Measurements from ENCODE around the gene POP7. TPM values are rescaled to one million over a fixed set of nuclear protein-coding genes. Genes with fewer than 3 reads are reported as not detected.
"Not testable (repeated sequence)": the region's sequence is repeated elsewhere in the genome, so short reads cannot be mapped to it uniquely, and the experiment has no call there.

POP7 gene
- total and polyA plus RNA-seq, 3 donors from 2014 or later = 21.6 to 39.4 (median 33.6) TPM

DNA sequence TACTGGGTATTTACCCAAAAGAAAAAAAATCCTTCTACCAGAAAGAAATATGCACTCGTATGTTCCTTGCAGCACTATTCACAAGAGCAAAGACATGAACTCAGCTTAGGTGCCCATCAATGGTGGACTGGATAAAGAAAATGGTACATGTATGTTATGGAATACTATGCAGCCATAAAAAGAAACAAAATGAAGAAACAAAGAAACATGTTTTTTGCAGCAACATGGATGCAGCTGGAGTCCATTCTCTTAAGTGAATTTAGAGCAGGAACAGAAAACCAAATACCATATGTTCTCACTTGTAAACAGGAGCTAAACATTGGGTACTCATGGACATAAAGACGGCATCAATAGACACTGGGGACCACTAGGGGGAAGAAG, 37.9 kb upstream of the POP7 start:
- TF ChIP-seq, protein P1, sequence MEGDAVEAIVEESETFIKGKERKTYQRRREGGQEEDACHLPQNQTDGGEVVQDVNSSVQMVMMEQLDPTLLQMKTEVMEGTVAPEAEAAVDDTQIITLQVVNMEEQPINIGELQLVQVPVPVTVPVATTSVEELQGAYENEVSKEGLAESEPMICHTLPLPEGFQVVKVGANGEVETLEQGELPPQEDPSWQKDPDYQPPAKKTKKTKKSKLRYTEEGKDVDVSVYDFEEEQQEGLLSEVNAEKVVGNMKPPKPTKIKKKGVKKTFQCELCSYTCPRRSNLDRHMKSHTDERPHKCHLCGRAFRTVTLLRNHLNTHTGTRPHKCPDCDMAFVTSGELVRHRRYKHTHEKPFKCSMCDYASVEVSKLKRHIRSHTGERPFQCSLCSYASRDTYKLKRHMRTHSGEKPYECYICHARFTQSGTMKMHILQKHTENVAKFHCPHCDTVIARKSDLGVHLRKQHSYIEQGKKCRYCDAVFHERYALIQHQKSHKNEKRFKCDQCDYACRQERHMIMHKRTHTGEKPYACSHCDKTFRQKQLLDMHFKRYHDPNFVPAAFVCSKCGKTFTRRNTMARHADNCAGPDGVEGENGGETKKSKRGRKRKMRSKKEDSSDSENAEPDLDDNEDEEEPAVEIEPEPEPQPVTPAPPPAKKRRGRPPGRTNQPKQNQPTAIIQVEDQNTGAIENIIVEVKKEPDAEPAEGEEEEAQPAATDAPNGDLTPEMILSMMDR (IDR thresholded peaks at IDR 0.05) = no peak
- TF ChIP-seq POLR2A (IDR thresholded peaks at IDR 0.05) = no peak
- DNase-seq = no peak
- H3K4me1 ChIP-seq = no peaks in the 10 kb centered on the region
- 76 to 92% methylated on average over 2 of the region's 2 CpGs for WGBS, 2 donors
- no peak overlapping the region for H3K27ac ChIP-seq
- no peaks in the 10 kb centered on the region for H3K36me3 ChIP-seq (ENCODE audit: low read depth, missing control alignments)
- H3K27me3 ChIP-seq = no peaks in the 10 kb centered on the region
- intact Hi-C loops (cut with DNase I; ENCODE audit: low total_unique reads) = no loop called here
- no peaks in the 10 kb centered on the region for H3K9me3 ChIP-seq
- H3K4me3 ChIP-seq = no peak overlapping the region

DNA sequence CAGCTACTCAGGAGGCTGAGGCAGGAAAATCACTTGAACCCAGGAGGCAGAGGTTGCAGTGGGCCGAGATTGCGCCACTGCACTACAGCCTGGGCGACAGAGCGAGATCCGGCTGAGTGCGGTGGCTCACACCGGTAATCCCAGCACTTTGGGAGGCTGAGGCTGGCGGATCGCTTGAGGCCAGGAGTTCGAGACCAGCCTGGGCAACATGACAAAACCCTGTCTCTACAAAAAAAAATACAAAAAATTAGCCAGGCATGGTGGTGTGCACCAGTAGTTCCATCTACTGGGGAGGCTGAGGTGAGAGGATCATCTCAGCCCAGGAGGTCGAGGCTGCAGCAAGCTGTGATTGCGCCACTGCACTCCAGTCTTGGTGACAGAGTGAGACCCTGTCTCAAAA, 36.8 kb upstream of the POP7 start:
- intact Hi-C loops (cut with DNase I; ENCODE audit: low total_unique reads) = not testable (repeated sequence)
- 91 to 94% methylated on average over 11 to 12 of the region's 12 CpGs for whole genome bisulfite sequencing, 2 donors

DNA sequence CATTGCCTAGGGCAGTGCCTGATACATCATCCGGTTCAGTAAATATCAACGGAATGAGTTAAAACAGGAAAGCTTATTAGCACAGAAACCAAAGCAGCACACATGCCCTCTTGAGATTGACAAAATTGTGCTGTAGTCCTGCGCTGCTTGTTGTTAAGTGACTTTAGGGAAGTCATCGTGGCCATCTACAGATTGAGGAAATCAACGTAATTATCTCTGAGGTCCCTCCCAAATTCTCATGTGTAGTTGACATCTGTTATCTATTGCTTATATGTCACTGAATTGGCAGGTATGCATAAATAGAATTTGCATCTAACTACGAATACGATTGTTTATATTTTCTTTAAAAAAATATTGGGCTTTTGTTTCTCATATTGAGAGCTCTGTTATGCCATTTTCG, 35.8 kb upstream of the POP7 start:
- no peak overlapping the region for H3K4me3 ChIP-seq
- H3K4me1 ChIP-seq = no peaks in the 10 kb centered on the region
- intact Hi-C loops (cut with DNase I; ENCODE audit: low total_unique reads) = no loop called here
- H3K27me3 ChIP-seq = no peaks in the 10 kb centered on the region
- TF ChIP-seq, protein P1 (IDR thresholded peaks at IDR 0.05) = no peak
- TF ChIP-seq POLR2A (IDR thresholded peaks at IDR 0.05) = no peak
- no peak overlapping the region for H3K27ac ChIP-seq
- H3K9me3 ChIP-seq = no peaks in the 10 kb centered on the region
- no peaks in the 10 kb centered on the region for H3K36me3 ChIP-seq (ENCODE audit: low read depth, missing control alignments)
- DNase-seq = no peak
- WGBS, 2 donors = 74 to 81% methylated on average over 8 of the region's 8 CpGs

More for the DNA sequence above, 36.8 kb upstream of the POP7 start:
- DNase-seq; H3K27ac ChIP-seq; H3K4me1 ChIP-seq; H3K4me3 ChIP-seq; H3K36me3 ChIP-seq (ENCODE audit: low read depth, missing control alignments); H3K27me3 ChIP-seq; H3K9me3 ChIP-seq: not testable (repeated sequence)

DNA sequence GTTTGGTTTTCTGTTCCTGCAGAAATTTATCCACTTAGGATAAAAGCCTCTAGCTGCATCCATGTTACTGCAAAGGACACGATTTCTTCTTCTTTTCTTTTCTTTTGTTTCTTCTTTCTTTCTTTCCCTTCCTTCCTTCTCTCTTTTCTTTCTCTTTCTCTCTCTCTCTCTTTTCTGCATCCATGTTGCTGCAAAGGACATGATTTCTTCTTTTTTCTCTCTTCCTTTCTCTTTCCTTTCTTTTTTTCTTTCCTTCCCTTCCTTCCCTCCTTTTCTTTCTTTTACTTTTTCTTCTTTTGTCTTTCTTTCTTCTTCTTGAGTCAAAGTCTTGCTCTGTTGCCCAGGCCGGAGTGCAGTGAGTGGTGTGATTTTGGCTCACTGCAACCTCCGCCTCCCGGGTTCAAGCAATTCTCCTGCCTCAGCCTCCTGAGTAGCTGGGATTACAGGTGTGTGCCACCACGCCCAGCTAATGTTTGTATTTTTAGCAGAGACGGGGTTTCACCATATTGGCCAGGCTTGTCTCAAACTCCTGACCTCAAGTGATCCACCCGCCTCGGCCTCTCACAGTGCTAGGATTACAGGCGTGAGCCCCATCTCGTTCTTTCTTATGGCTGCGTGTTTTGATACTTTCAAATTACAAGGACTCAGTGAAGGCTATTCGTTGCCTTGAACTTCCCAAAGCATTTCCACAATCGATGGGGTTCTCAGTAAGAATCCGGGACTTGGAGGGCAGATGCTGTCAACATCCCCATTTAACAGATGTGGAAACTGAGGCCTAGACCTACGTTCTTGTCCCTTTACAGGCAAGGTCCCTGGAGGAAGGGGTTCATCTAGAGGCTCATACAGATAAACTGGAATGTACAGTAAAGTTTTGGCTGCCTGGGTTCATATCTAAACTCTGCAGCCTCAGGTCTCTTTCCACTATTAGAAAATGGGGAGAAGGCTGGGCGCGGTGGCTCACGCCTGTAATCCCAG, 34.3 kb upstream of the POP7 start:
- TF ChIP-seq, protein P1 (IDR thresholded peaks at IDR 0.05) = no peak
- no peak for TF ChIP-seq POLR2A (IDR thresholded peaks at IDR 0.05)
- no peaks in the 10 kb centered on the region for H3K9me3 ChIP-seq
- 75 to 83% methylated on average over 18 of the region's 18 CpGs for WGBS, 2 donors

DNA sequence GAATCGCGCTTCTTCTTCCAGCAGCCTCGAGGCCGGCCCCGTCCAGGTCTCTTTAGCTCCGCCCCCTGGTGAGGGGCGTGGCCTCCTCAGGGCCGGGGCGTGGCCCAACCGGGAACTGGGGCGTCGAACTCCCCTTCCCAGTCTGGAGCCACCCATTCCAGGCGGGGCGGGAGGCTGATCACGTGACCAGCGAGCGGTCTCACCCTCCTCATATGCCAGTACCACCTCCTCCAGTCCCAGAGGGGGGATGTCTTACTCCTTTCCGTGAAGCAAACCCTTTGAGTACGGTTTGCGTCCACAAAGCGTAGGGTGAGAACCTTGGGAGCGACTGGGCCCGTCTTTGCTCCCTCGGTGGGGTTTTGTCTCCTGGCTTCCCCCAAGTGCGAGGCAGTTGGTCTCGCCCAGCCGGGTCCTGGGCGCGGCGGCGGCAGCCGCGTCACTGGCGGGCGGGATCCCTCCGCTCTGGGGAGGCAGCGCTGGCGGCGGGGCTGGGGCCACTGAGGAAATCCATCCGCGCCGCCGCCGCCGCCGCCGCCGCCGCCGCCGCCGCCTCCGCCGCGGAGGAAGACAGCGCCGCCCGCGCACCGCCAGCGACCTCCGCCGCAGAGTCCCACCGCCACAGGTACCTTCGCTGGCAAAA, 32.5 kb upstream of the POP7 start, which contains the start of gene GNB2:
Gene GNB2 (plus strand): TSS at position 439 of the 640 bp plus-strand sequence. CDS start 2,526 bp downstream, outside the sequence.
- H3K9me3 ChIP-seq = no peaks in the 10 kb centered on the region
- H3K4me1 ChIP-seq = peaks cover 6% of the 10 kb centered on the region
- peak within 1 kb of the TSS; percentile 96 to 99 for H3K4me3 ChIP-seq
- H3K27ac ChIP-seq = peak within 1 kb of the TSS; percentile 98
- intact Hi-C loops (cut with DNase I; ENCODE audit: low total_unique reads) = no loop called here
- H3K36me3 ChIP-seq (ENCODE audit: low read depth, missing control alignments) = no peaks in the 10 kb centered on the region
- peak; percentile 99 for DNase-seq
- WGBS, 2 donors = 0 to 1% methylated on average over 9 to 55 of the region's 65 CpGs
- no peak for TF ChIP-seq POLR2A (IDR thresholded peaks at IDR 0.05)
- TF ChIP-seq, protein P1 (IDR thresholded peaks at IDR 0.05) = peak in 2 of 3 experiments; percentile 12 to 38
- H3K27me3 ChIP-seq = no peaks in the 10 kb centered on the region

More for the DNA sequence above, 34.3 kb upstream of the POP7 start:
- H3K4me3 ChIP-seq = no peak overlapping the region
- DNase-seq = no peak
- H3K27ac ChIP-seq = no peak overlapping the region
- no peaks in the 10 kb centered on the region for H3K36me3 ChIP-seq (ENCODE audit: low read depth, missing control alignments)
- H3K4me1 ChIP-seq = peaks cover 6% of the 10 kb centered on the region
- intact Hi-C loops (cut with DNase I; ENCODE audit: low total_unique reads) = no loop called here
- no peaks in the 10 kb centered on the region for H3K27me3 ChIP-seq
